ENCODE data around the gene CEP19. TPM values are rescaled to one million over a fixed set of nuclear protein-coding genes. Genes with fewer than 3 reads are reported as not detected.

The CEP19 gene
- total RNA-seq, 1 donor from 2014 or later = 0.62 TPM

DNA sequence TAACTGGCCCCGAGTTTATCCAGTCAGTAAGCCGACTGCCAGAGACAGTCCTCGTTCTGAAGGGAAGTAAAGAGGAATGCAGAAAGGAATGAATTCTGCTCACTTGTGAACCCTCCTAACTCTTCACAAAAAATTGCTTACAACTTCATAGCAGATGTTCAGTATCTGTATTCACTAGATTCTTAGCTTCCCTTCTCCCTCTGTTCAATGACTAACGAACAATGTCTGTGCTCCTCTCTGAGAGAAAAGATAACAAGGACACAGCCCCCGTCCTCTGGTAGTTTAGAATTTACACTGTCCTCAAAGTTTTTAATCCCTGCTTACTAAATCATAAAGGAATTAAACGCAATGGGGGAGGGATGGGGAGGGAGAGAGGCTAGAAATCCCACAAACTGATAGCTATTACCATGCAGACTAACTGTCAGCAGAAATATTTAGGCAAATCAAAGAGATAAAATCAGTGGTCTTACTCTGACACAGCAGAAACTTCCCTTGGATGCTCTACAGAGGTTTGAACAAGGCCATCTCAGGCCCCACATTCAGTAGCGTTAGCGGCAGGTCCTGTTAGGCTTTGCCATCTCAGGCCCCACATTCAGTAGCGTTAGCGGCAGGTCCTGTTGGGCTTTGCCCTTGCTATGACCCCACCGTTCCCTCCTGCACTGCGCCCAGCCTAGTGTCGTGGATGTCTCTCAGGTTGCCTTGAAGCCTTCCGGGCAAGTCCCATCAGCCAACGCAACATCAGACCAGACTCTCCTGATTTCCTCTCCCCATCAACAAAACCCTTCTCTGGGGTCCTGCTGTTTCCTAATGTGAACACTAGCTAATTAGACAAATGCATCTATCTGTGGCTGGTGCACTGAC is 49.1 kb downstream of the CEP19 start:
- no peak for DNase-seq (ENCODE audit: low spot score)

DNA sequence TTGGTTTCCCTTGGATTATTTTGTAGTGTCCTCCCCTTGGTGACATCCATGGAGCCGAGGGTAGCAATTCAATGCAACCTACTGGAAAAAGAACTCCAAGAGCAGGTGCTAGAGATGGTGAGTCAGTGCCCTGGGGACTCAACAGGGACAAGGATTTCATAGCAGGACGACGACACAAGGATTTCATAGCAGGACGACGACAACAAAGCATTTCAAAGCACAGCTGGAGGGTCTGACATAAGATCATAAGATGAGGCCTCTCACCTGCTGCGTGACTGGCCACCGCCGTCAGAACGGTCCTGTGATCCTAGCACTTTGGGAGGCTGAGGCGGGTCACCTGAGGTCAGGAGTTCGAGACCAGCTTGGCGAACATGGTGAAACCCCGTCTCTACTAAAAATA is 50.0 kb downstream of the CEP19 start:
- no peak for DNase-seq (ENCODE audit: low spot score)

- no peak for DNase-seq (ENCODE audit: low spot score)
These were observed 50.6 kb downstream of the CEP19 start for GRCh38 chr3:196661400-196661799.

- no peak for DNase-seq (ENCODE audit: low spot score)
These were observed 51.5 kb downstream of the CEP19 start for GRCh38 chr3:196660381-196661166.

DNA sequence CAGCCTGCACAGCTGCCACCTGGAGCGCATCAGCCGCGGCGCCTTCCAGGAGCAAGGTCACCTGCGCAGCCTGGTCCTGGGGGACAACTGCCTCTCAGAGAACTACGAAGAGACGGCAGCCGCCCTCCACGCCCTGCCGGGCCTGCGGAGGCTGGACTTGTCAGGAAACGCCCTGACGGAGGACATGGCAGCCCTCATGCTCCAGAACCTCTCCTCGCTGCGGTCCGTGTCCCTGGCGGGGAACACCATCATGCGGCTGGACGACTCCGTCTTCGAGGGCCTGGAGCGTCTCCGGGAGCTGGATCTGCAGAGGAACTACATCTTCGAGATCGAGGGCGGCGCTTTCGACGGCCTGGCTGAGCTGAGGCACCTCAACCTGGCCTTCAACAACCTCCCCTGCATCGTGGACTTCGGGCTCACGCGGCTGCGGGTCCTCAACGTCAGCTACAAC is 52.1 kb downstream of the CEP19 start:
- no peak for DNase-seq (ENCODE audit: low spot score)

Other genes with a start within 250 kb of the CEP19 start
- 23.0 TPM for gene RNF168, start 208.5 kb downstream of the CEP19 start, total RNA-seq
- gene SMCO1, start 196.9 kb downstream of the CEP19 start, total RNA-seq = not detected
- gene WDR53, start 143.7 kb downstream of the CEP19 start, total RNA-seq = 8.1 TPM
- gene FBXO45, start 143.6 kb downstream of the CEP19 start, total RNA-seq = 5.8 TPM
- gene NRROS, start 72.6 kb downstream of the CEP19 start, total RNA-seq = 4.2 TPM
- gene PIGX, start 127 bp upstream of the CEP19 start, total RNA-seq = 13.4 TPM
- gene PAK2, start 27.6 kb upstream of the CEP19 start, total RNA-seq = 55.0 TPM
- 44.0 TPM for gene SENP5, start 155.7 kb upstream of the CEP19 start, total RNA-seq
- gene NCBP2, start 230.3 kb upstream of the CEP19 start, total RNA-seq = 80.9 TPM

All from ureter (tissue), 1 donor.